Measurements from ENCODE around the gene PTPRR.

Gene PTPRR

DNA sequence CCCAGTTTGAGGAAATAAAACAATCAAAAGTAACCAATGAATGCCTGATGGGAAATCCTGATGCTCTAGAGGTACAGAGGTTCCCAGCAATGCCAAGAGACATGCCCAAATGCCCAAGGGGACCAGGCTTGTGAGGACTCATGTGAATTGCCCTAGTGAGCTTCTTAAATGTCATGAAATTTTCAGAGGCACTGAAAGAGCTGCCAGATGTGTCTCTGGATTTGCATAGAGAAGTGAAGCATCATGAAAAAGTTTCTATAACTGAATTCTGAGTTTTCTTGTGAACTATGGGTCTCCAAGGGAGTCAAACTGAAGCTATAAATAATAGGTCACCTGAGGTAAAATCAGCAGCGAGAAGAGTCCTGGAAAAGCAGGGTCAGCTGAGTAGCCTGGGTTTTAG is 9.9 kb downstream of the PTPRR start:
- no peak for FAIRE-seq

DNA sequence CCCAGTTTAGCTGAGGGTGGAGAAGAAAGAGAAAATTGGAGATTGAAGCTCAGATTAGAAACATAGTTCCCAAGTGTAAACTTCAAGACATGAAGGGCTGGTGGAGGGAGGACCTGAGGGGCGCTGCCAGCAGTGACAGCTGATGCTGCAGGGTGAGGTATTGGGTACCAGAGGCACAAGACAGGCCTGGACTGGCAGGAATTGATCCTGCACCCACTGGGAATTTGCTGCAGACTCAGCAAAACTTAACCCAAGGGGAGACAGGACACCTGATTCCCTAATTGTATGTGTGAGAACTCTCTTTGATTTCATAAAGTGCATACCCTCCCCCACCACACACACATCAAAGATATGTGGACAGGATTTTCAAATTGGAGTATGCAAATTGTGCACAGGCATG is 11.6 kb downstream of the PTPRR start:
- no peak for FAIRE-seq

DNA sequence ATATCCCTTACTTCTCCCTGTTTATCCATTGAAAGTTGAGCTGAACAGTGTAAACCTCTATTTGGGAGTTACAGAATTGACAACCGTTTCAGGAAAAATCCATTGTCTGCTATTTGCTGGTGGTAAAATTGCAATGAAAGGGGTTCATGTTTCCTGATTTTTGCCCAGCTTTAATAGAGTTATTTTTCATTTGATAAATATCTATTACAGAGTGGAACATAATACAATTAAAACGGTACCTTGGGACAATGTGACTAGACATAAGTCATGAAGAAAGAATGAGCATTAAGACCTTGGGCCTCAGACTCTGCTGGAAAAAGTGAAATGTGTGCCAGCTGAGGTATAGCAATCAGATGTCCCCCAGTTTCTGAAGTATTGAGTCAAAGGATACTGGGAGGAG is 13.1 kb downstream of the PTPRR start:
- no peak for FAIRE-seq

DNA sequence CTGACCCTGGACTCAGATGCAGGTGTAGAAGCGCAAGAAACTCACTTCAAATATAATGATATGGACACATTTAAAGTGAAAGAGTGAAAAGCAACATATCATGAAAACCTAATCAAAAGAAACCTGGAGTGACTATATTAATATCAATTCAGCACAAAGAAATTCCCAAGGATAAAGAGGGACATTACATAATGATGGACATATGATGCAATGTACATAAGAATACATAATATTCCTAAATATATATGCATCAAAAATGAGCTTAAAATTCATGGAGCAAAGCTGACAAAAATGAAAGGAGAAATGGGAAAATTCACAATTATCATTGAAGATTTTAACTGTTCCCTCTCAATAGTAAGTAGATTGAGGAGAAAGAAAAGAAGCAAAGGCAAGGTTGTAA is 24.6 kb downstream of the PTPRR start:
- no peak for FAIRE-seq

- FAIRE-seq: no peak
Observed at GRCh38 chr12:70892593-70892992, 27.9 kb downstream of the PTPRR start.

DNA sequence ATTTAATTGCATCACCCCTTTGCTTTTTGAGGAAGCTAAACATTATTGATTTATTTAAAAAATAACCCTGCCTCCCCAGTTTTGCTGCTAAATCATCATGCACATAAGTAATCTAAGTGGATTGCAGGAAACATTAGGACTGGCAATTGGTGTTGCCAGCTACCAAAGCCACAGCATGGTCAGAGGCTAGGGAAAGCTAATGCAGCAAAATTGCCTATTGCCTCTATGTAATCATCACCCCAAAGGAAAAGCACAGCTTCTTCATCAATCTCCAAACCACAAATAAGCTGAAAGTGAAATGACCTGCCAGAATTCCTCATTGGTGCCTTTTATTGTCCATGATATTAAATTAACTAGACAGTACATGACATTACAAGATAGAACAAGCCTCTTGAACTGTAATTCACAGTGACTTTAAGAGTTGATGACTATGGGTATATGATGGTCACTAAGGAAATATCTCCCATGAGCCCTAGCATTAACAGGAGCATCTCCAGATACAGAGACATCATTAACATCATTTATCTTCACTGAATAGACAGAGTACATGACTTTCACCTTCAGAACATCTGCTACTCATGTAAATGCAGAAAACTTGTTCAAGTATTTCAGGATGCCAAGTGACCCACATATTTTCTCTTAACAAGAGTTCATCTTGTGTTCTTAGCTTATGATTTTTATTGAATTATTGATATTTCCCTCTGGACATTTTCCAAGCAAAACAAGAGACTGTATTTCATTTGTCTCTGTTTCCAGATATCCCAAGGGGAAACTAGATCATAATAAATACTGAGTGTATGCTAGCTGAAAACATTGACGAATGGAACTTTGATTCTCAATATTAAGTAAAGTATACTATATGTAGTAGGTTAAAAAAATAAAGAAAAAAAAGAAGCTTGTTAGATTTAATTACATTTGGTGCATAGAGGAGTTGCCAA is 29.4 kb downstream of the PTPRR start:
- no peak for FAIRE-seq

DNA sequence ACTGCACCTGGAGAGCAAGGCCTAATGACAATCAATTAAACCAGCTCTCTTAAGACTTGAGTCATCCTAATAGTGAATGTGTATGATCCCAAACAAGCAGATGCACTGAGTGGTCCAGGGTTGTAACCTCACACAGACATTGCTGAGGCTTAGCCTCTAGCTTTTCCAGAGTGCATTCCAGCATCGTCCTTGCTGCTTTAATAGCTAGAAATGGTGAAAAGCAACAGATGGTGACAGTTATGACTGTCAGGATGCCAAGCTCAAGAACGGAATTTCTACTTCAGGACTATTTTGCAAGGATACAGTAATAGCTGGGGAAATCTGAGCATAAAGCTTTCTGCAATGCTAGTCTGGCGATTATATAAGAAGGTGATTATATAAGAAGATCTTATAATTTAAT is 34.6 kb downstream of the PTPRR start:
- FAIRE-seq: no peak

- FAIRE-seq: no peak
Observed at GRCh38 chr12:70883855-70884254, 36.7 kb downstream of the PTPRR start.

GRCh38 chr12:70880744-70881143 is 39.8 kb downstream of the PTPRR start:
- no peak for FAIRE-seq

- FAIRE-seq: no peak
Observed at GRCh38 chr12:70876952-70877351, 43.6 kb downstream of the PTPRR start.

DNA sequence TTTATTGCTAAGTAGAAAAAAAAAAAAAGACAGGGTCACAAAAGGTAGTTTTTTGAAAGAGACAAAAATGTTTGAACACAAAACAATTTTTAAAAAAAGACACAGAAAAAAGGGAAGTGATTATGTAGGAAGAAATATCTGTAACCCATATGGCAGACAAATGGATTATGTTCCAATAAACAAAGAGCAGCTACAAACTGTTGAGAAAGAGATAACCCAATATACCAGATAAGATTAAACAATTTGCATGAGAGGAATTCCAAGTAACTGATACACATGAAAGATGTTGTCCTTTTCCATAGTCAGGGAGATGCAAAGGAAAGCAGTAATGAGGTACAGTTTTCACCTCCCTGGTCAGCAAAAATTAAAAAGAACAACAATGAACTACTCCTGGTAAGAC is 44.9 kb downstream of the PTPRR start:
- FAIRE-seq: no peak

GRCh38 chr12:70854881-70855568 is 65.5 kb downstream of the PTPRR start:
- no peak for FAIRE-seq

DNA sequence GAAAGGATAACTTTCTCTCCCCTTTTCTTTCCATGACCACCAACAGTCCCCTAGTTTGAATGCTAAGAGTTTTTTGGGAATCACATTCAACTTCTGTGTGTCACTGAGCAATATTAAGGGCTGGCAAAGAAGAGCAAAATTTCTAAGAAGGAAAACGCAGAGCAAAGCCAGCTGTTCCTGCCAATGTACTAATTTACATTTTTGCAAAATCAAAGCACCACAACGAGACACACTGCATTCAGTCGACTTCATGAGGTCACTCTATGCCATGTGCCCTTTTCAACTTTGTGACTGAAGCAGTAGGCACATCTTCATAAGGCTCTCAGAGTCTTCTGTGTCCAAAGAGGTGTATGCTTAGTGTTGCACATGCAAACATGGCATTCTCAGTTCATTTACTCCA is 66.4 kb downstream of the PTPRR start:
- no peak for FAIRE-seq

GRCh38 chr12:70853326-70853725 is 67.2 kb downstream of the PTPRR start:
- FAIRE-seq: no peak

DNA sequence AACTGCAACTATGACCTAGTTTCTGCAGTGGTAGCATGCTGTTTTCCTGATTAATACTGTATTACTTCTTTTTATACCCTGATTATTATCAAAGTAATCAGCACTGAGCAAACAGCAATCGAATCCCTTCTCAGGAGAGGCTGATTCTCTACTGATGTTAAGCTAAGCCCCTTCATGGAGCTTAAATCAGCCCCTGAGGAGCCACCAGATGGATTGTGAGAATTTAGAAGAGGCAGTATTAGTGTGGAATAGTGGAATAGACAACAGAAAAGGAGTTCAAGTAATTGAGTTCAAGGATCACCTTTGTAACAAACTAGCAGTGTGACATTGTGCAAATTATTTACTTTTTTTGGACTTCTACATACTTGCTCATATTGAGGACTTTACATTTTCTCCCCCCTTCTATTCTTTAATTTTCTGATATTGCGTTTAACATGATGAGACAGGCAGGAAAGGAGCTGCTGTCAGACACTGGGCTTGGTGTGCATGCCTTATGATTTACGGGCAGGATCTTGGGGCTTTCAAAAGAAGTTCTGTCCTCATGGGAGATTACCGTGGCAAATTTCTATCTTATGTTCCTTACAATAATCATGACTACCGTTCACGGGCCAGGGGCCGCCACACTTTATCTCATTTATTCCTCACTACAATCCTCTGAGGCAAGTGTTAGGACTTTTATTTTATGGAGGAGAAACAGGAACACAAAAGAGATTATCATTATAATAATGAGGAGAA is 68.0 kb downstream of the PTPRR start:
- no peak for FAIRE-seq

DNA sequence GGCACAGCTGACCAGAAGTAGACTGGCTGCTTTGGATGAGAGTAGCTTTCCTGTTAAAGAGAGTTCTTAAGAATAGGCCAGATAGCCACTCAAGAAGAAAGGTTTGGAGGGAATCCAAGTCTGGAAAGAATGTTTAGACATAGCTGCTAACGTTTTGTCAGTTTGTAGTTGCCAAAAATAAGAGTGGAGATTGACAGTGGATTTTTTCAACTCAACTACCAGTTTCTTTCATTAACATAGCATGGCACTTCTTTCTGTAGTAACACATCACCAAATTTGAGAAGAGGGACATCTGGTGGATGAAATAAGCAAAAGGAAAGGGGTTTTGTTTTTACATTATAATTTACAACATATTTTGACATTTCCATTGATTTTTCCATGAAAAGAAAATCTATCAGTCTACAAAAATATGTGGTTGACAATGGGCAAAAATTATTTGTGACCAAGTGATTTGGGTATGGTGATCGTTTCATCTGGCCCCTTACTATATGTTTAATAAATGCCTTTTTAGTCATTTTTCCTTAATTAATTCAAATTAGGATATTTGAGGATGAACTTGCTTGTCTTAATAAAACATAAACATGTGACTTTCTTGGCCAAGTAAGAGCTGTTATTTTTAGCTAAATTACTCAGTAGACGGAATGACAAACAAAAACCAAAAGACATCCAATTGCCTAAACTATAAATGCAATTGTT is 71.1 kb downstream of the PTPRR start:
- peak; percentile 68 for FAIRE-seq

DNA sequence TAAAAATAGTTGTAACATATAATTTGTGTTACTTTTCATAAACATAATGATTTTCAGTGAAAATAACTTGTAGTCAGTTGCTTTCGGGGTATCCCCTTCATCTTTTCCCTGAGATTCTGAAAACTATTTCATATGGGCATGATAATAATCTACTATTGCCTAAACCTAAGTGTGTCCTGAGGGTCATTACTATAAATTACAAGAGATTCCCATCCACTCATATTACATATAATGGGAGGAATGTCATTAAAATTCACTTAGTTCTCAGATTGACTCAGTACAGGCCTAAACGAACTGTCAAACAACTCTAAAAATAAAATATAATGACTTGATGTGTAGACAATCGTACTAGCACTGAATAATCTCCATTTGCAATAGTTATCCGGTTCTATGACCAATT is 72.7 kb downstream of the PTPRR start:
- FAIRE-seq: no peak

- FAIRE-seq: no peak
Observed at GRCh38 chr12:70845268-70845667, 75.3 kb downstream of the PTPRR start.

DNA sequence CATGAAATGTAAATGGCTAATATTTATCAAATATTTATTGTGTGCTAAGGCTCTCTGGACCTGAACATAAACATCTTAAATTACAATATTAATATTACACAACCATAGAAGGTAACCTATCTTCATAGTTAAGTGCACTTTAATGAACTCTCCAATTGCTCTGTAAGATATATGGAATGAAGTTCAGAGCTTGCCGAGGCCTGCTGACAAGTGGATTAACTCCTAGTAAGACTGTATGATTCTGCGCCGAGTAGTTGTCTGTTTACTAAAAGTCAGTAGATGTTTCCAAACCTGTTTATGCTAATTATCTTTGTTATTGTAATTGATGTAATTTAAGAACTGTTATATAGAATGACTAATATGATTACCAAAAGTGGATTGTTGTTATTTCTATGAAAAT is 77.2 kb downstream of the PTPRR start:
- no peak for FAIRE-seq

GRCh38 chr12:70842942-70843341 is 77.6 kb downstream of the PTPRR start:
- no peak for FAIRE-seq

GRCh38 chr12:70842136-70842535 is 78.4 kb downstream of the PTPRR start:
- no peak for FAIRE-seq

GRCh38 chr12:70840656-70841350 is 79.7 kb downstream of the PTPRR start:
- FAIRE-seq: no peak
